SK-N-SH (cell line): ENCODE data around the gene POU6F1. TPM values are rescaled to one million over a fixed set of nuclear protein-coding genes. Genes with fewer than 3 reads are reported as not detected.
A peak's percentile ranks its signal among the peaks of the same experiment; 100 is the strongest.

Source experiments
- CTCF ChIA-PET: fragments of 300-600, 350-600 bp; formaldehyde crosslinking; extraction: SDS; loops from one replicate; lab custom pipeline; 2021; lab: Yijun Ruan, JAX
- POLR2A ChIA-PET: fragments of 350-600 bp; sonication (Branson Sonifier 250); formaldehyde crosslinking; extraction: SDS; loops from one replicate; lab custom pipeline; 2020; ENCODE audit warnings: antibody characterized with exemption, inconsistent platforms; lab: Yijun Ruan, JAX
- DNase-seq: peaks from one replicate; pipeline ENCODE4 v3.0.0; 2012
- H2AFZ ChIP-seq: fragments of 200-600 bp; sonication (generic); 2 replicates; pipeline ENCODE4 v1.8.1; 2016; ENCODE audit warnings: antibody characterized with exemption, mild to moderate bottlenecking, low read depth
- H3F3A ChIP-seq: fragments of 200-600 bp; sonication (generic); replicated peaks from 2 replicates; pipeline ENCODE3; 2016; ENCODE audit warnings: antibody characterized with exemption, mild to moderate bottlenecking; ENCODE audit not compliant: insufficient read depth
- H3K27ac ChIP-seq, 2 experiments: fragments of 200-500 bp in 1 of 2; fragments of 200-600 bp in 1 of 2; sonication (Bioruptor generic) in 1 of 2; sonication (generic), shearing (Covaris generic) in 1 of 2; 2 replicates each; pipeline versions ENCODE4 v1.5.1 to v1.6.1; 2014 to 2016; ENCODE audit warnings: low read depth in 2 of 2, inconsistent platforms in 1 of 2, low read length in 1 of 2, mild to moderate bottlenecking in 1 of 2, mixed read lengths in 1 of 2
- H3K27me3 ChIP-seq: fragments of 200-600 bp; sonication (generic), shearing (Covaris generic); 2 replicates; pipeline ENCODE4 v1.6.1; 2016; ENCODE audit warnings: mixed run types; ENCODE audit not compliant: insufficient read depth
- H3K36me3 ChIP-seq, 2 experiments: fragments of 200-500 bp in 1 of 2; fragments of 200-600 bp in 1 of 2; sonication (Bioruptor generic) in 1 of 2; sonication (generic) in 1 of 2; replicated peaks in 1 of 2; 2 replicates each; pipeline versions ENCODE3 to v1.5.1; 2014 to 2016; ENCODE audit warnings: low read length in 1 of 2, mild to moderate bottlenecking in 1 of 2; ENCODE audit not compliant: insufficient read depth in 2 of 2, control insufficient read depth in 1 of 2
- H3K4me1 ChIP-seq, 2 experiments: fragments of 200-500 bp in 1 of 2; fragments of 200-600 bp in 1 of 2; sonication (Bioruptor generic) in 1 of 2; sonication (generic), shearing (Covaris generic) in 1 of 2; 2 replicates each; pipeline versions ENCODE4 v1.5.1 to v1.6.1; 2014 to 2016; ENCODE audit warnings: low read depth in 1 of 2, low read length in 1 of 2, mixed run types in 1 of 2; ENCODE audit not compliant: insufficient read depth in 2 of 2, control insufficient read depth in 1 of 2
- H3K4me2 ChIP-seq: fragments of 200-600 bp; sonication (generic), shearing (Covaris generic); 2 replicates; pipeline ENCODE4 v1.6.1; 2017; ENCODE audit warnings: mixed run types
- H3K4me3 ChIP-seq, 2 experiments: fragments of 200-500 bp in 1 of 2; fragments of 200-600 bp in 1 of 2; sonication (Bioruptor generic) in 1 of 2; sonication (generic), shearing (Covaris generic) in 1 of 2; 2 replicates each; pipeline versions ENCODE4 v1.5.1 to v1.8.1; 2014 to 2016; ENCODE audit warnings: low read depth in 2 of 2, inconsistent platforms in 1 of 2, low read length in 1 of 2, mild to moderate bottlenecking in 1 of 2, mixed read lengths in 1 of 2, moderate library complexity in 1 of 2
- H3K79me2 ChIP-seq: fragments of 200-600 bp; sonication (generic); 2 replicates; pipeline ENCODE4 v1.8.1; 2017; ENCODE audit warnings: mild to moderate bottlenecking; ENCODE audit not compliant: insufficient read depth
- H3K9ac ChIP-seq: fragments of 200-600 bp; sonication (generic); 2 replicates; pipeline ENCODE4 v1.6.1; 2017; ENCODE audit warnings: mixed run types
- H3K9me2 ChIP-seq: fragments of 200-600 bp; sonication (generic); 2 replicates; pipeline ENCODE4 v1.6.1; 2017; ENCODE audit warnings: mixed run types
- H3K9me3 ChIP-seq: fragments of 200-600 bp; sonication (generic); 2 replicates; pipeline ENCODE4 v1.6.1; 2017; ENCODE audit warnings: mixed run types, mild to moderate bottlenecking, moderate library complexity
- H4K20me1 ChIP-seq: fragments of 200-600 bp; sonication (generic); 2 replicates; pipeline ENCODE4 v1.6.1; 2017; ENCODE audit warnings: mild to moderate bottlenecking, mixed run types; ENCODE audit not compliant: insufficient read depth
- CHD2 ChIP-seq: fragments of 150-350 bp; IDR thresholded peaks from 2 replicates; pipeline ENCODE4 v1.6.1; 2018; ENCODE audit warnings: low read length; ENCODE audit not compliant: partially characterized antibody
- EP300 ChIP-seq, 2 experiments: IDR thresholded peaks; 2 replicates each; pipeline versions ENCODE4 v1.4.0 to v1.6.1; 2012; ENCODE audit warnings: borderline replicate concordance in 1 of 2, low read depth in 1 of 2, low read length in 1 of 2
- FOSL2 ChIP-seq: IDR thresholded peaks from 2 replicates; pipeline ENCODE4 v1.4.0; 2012; ENCODE audit warnings: low read depth, mild to moderate bottlenecking, moderate library complexity, borderline replicate concordance
- FOXJ3 ChIP-seq: sonication (generic); formaldehyde crosslinking; IDR thresholded peaks from 2 replicates; pipeline ENCODE4 v1.5.1; 2020; ENCODE audit warnings: mild to moderate bottlenecking, missing genetic modification reagents
- FOXM1 ChIP-seq: IDR thresholded peaks from 2 replicates; pipeline ENCODE4 v1.4.0; 2012; ENCODE audit warnings: low read depth, mild to moderate bottlenecking
- GABPA ChIP-seq: IDR thresholded peaks from 2 replicates; pipeline ENCODE4 v1.4.0; 2012; ENCODE audit warnings: low read depth, mild to moderate bottlenecking
- JUND ChIP-seq: IDR thresholded peaks from 2 replicates; pipeline ENCODE4 v1.4.0; 2012
- MAX ChIP-seq: IDR thresholded peaks from 2 replicates; pipeline ENCODE4 v1.4.0; 2012; ENCODE audit warnings: low read depth
- NFIC ChIP-seq: IDR thresholded peaks from 2 replicates; pipeline ENCODE4 v1.4.0; 2012; ENCODE audit warnings: borderline replicate concordance
- POLR2AphosphoS5 ChIP-seq: IDR thresholded peaks from 2 replicates; pipeline ENCODE4 v1.6.1; 2012; ENCODE audit warnings: low read depth, low read length
- RAD21 ChIP-seq: IDR thresholded peaks from 2 replicates; pipeline ENCODE4 v1.6.1; 2012; ENCODE audit warnings: mild to moderate bottlenecking, low read length
- SIN3A ChIP-seq: IDR thresholded peaks from 2 replicates; pipeline ENCODE4 v1.6.1; 2012; ENCODE audit warnings: low read depth, mild to moderate bottlenecking, low read length, moderate library complexity, borderline replicate concordance
- SMC3 ChIP-seq: IDR thresholded peaks from 2 replicates; pipeline ENCODE4 v1.6.1; 2012; ENCODE audit warnings: low read depth, low read length, improper control_type of control experiment
- TAF1 ChIP-seq: IDR thresholded peaks from 2 replicates; pipeline ENCODE4 v1.6.1; 2012; ENCODE audit warnings: low read depth, mild to moderate bottlenecking, low read length, moderate library complexity, borderline replicate concordance
- TCF12 ChIP-seq: IDR thresholded peaks from 2 replicates; pipeline ENCODE4 v1.4.0; 2012
- YY1 ChIP-seq: IDR thresholded peaks from 2 replicates; pipeline ENCODE4 v1.4.0; 2012; ENCODE audit warnings: low read depth, mild to moderate bottlenecking
- WGBS: methylation state at CpG from one replicate; pipeline ENCODE4 v1.1.6; 2017; ENCODE audit warnings: low lambda C conversion rate; 5-methylcytosine and 5-hydroxymethylcytosine counted together
- polyA plus RNA-seq, 3 experiments: library from polyadenylated mRNA; depleted of rRNA; stranded (reverse); fragments of >200 nt; gene quantifications; 2 replicates each; pipeline ENCODE4 v1.2.3, GENCODE V29; 2012
- TF ChIP-seq, protein P1 (sequence below): fragments of 150-350 bp; IDR thresholded peaks from 2 replicates; pipeline ENCODE4 v1.6.1; 2016; ENCODE audit warnings: mild to moderate bottlenecking, low read depth, low read length
- TF ChIP-seq, protein P2 (sequence below): fragments of 200-600 bp; sonication (generic); IDR thresholded peaks from 2 replicates; pipeline ENCODE4 v1.6.1; 2017; ENCODE audit warnings: antibody characterized with exemption, mild to moderate bottlenecking, moderate library complexity
- TF ChIP-seq, protein P3 (sequence below): IDR thresholded peaks from 2 replicates; pipeline ENCODE4 v1.4.0; 2012; ENCODE audit warnings: low read depth, borderline replicate concordance

The POU6F1 gene
- polyA plus RNA-seq, 1 of the 3 experiments (the other 2 are of a cell fraction), result 1.9 TPM

DNA sequence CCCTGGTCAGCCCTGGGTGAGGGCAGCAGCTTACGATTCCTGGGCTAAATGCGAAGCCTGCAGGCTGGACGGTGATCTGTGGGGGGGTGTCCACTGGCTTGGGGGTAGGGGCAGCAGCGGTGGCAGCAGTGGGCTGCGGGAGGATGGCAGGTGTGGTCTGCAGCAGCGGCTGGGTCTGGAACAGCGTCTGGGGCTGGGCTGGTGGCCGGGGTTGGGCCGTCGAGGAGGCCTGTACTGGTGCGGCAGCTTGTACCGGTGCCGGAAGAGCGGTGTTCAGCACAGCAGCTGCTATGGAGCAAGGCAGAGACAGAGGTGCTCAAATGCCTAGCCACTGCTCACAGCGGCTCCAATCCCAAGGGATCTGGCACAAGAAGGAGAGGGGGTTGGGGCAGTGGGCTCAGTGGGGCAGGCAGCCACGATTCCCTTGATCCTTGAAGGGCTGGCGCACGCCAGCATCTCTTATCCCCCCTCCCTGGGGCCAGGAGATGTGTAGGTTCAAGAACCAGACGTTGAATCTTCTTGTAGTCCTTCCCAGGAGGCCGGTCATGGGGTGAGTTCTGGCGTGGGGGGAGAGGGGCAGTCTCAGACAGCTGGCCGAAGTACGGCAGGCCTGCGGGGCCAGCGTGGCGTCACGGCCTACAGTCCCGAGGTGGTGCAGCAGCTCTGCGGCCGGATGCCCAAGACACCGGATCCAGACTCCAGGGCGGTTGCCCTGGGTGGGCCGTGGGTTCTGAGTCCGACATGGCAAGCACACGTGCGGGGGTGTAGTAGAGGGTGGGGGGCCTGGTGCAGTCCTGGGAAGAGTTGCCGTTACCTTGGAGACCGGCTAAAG, 19.9 kb downstream of the POU6F1 start:
- H3K4me2 ChIP-seq, result no peak overlapping the region
- TF ChIP-seq FOXM1, result no peak
- no peak for TF ChIP-seq JUND
- TF ChIP-seq, protein P1, sequence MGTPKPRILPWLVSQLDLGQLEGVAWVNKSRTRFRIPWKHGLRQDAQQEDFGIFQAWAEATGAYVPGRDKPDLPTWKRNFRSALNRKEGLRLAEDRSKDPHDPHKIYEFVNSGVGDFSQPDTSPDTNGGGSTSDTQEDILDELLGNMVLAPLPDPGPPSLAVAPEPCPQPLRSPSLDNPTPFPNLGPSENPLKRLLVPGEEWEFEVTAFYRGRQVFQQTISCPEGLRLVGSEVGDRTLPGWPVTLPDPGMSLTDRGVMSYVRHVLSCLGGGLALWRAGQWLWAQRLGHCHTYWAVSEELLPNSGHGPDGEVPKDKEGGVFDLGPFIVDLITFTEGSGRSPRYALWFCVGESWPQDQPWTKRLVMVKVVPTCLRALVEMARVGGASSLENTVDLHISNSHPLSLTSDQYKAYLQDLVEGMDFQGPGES, result no peak
- no peak overlapping the region for H3K27ac ChIP-seq
- no peaks in the 10 kb centered on the region for H3K9me2 ChIP-seq
- H3K4me3 ChIP-seq, result no peak overlapping the region
- no peaks in the 10 kb centered on the region for H3K9me3 ChIP-seq
- H4K20me1 ChIP-seq, result no peaks in the 10 kb centered on the region
- no peaks in the 10 kb centered on the region for H3K36me3 ChIP-seq
- ChIA-PET POLR2A (no interaction called here), CTCF (no interaction called here)
- no peaks in the 10 kb centered on the region for H3F3A ChIP-seq
- H2AFZ ChIP-seq, result no peak overlapping the region
- no peaks in the 10 kb centered on the region for H3K27me3 ChIP-seq
- H3K4me1 ChIP-seq, result no peaks in the 10 kb centered on the region
- no peaks in the 10 kb centered on the region for H3K79me2 ChIP-seq
- DNase-seq, result peak; percentile 21
- no peak overlapping the region for H3K9ac ChIP-seq
- WGBS, result 91% methylated on average over 31 of the region's 38 CpGs

- H3K27me3 ChIP-seq, result no peaks in the 10 kb centered on the region
- H2AFZ ChIP-seq, result no peak overlapping the region
- no peaks in the 10 kb centered on the region for H3K36me3 ChIP-seq
- CTCF ChIA-PET, result interaction anchor here (0.6 to 1.4 kb wide), 2 partner anchors 20 to 145 kb away, joined by 3 to 4 read pairs; no protein-coding TSS in a partner anchor
- no peaks in the 10 kb centered on the region for H3K79me2 ChIP-seq
- WGBS, result 93% methylated on average over 5 of the region's 9 CpGs
- H3K4me2 ChIP-seq, result no peak overlapping the region
- no peaks in the 10 kb centered on the region for H4K20me1 ChIP-seq
- H3K9me2 ChIP-seq, result no peaks in the 10 kb centered on the region
- TF ChIP-seq MAX (no peak), CHD2 (no peak), EP300 (IDR thresholded peaks at IDR 0.05; ENCODE audit: borderline replicate concordance in 1 of 2, low read depth in 1 of 2, low read length in 1 of 2) (no peak), FOSL2 (no peak), TCF12 (no peak), RAD21 (no peak), SMC3 (no peak), NFIC (no peak), TAF1 (no peak), POLR2AphosphoS5 (no peak), SIN3A (no peak), YY1 (no peak), GABPA (no peak), FOXJ3 (CRISPR knock-in tag) (no peak)
- TF ChIP-seq, protein P2, sequence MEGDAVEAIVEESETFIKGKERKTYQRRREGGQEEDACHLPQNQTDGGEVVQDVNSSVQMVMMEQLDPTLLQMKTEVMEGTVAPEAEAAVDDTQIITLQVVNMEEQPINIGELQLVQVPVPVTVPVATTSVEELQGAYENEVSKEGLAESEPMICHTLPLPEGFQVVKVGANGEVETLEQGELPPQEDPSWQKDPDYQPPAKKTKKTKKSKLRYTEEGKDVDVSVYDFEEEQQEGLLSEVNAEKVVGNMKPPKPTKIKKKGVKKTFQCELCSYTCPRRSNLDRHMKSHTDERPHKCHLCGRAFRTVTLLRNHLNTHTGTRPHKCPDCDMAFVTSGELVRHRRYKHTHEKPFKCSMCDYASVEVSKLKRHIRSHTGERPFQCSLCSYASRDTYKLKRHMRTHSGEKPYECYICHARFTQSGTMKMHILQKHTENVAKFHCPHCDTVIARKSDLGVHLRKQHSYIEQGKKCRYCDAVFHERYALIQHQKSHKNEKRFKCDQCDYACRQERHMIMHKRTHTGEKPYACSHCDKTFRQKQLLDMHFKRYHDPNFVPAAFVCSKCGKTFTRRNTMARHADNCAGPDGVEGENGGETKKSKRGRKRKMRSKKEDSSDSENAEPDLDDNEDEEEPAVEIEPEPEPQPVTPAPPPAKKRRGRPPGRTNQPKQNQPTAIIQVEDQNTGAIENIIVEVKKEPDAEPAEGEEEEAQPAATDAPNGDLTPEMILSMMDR, result no peak
- TF ChIP-seq, protein P3, sequence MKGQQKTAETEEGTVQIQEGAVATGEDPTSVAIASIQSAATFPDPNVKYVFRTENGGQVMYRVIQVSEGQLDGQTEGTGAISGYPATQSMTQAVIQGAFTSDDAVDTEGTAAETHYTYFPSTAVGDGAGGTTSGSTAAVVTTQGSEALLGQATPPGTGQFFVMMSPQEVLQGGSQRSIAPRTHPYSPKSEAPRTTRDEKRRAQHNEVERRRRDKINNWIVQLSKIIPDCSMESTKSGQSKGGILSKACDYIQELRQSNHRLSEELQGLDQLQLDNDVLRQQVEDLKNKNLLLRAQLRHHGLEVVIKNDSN, result no peak
- no peaks in the 10 kb centered on the region for H3K9me3 ChIP-seq
- no peaks in the 10 kb centered on the region for H3K4me1 ChIP-seq
- peak; percentile 16 for DNase-seq
- POLR2A ChIA-PET, result no interaction called here
- H3F3A ChIP-seq, result no peaks in the 10 kb centered on the region
- H3K9ac ChIP-seq, result no peak overlapping the region
- no peak overlapping the region for H3K4me3 ChIP-seq
- no peak overlapping the region for H3K27ac ChIP-seq
Observed at GRCh38 chr12:51196547-51196946, 21.3 kb downstream of the POU6F1 start.
